SU-DHL-6 (cell line): ENCODE measurements around the gene SHMT1.

ENCODE experiments used
- H2AFZ ChIP-seq: fragments of 200-600 bp; sonication (generic); 2 replicates; pipeline ENCODE4 v1.6.1; 2014; ENCODE audit warnings: low read depth, mild to moderate bottlenecking, moderate library complexity, mixed read lengths, antibody characterized with exemption, low read length; ENCODE audit not compliant: severe bottlenecking
- H3F3A ChIP-seq: fragments of 200-600 bp; shearing (Covaris generic); 2 replicates; pipeline ENCODE4 v1.6.0; 2016; ENCODE audit warnings: antibody characterized with exemption, mild to moderate bottlenecking; ENCODE audit not compliant: insufficient read depth
- H3K27ac ChIP-seq: fragments of 200-600 bp; sonication (generic); 2 replicates; pipeline ENCODE4 v1.5.1; 2016; ENCODE audit warnings: low read depth, mild to moderate bottlenecking, low read length, moderate library complexity, mixed read lengths
- H3K27me3 ChIP-seq: fragments of 200-600 bp; sonication (generic), shearing (Covaris generic); 2 replicates; pipeline ENCODE4 v1.6.0; 2014; ENCODE audit warnings: mild to moderate bottlenecking, low read length
- H3K36me3 ChIP-seq: fragments of 200-600 bp; sonication (generic); 2 replicates; pipeline ENCODE4 v1.6.1; 2014; ENCODE audit warnings: mild to moderate bottlenecking, low read length, mixed read lengths
- H3K4me2 ChIP-seq: fragments of 300-600, 200-600 bp; shearing (Covaris generic), sonication (generic); 2 replicates; pipeline ENCODE4 v1.6.0; 2014; ENCODE audit warnings: low read length, low read depth, mild to moderate bottlenecking; ENCODE audit not compliant: poor library complexity, severe bottlenecking
- H3K4me3 ChIP-seq: fragments of 200-600 bp; sonication (generic); 2 replicates; pipeline ENCODE4 v1.5.1; 2014; ENCODE audit warnings: antibody characterized with exemption, low read length, mild to moderate bottlenecking, mixed read lengths; ENCODE audit not compliant: insufficient read depth, poor library complexity, severe bottlenecking
- H3K79me2 ChIP-seq: fragments of 200-600 bp; sonication (generic); 2 replicates; pipeline ENCODE4 v1.6.1; 2014; ENCODE audit warnings: mild to moderate bottlenecking, low read length, moderate library complexity; ENCODE audit not compliant: insufficient read depth
- H3K9ac ChIP-seq: fragments of 200-600 bp; sonication (generic); 2 replicates; pipeline ENCODE4 v1.7.0; 2014; ENCODE audit warnings: mild to moderate bottlenecking, low read length
- H3K9me2 ChIP-seq: fragments of 200-600 bp; sonication (generic); replicated peaks from 2 replicates; pipeline ENCODE4 v1.6.1; 2014; ENCODE audit warnings: low read length; ENCODE audit not compliant: insufficient read depth
- H3K9me3 ChIP-seq: fragments of 200-600 bp; sonication (generic); 2 replicates; pipeline ENCODE4 v1.6.1; 2014; ENCODE audit warnings: low read length, mixed read lengths; ENCODE audit not compliant: insufficient read depth
- H4K20me1 ChIP-seq: fragments of 200-600 bp; sonication (generic); 2 replicates; pipeline ENCODE4 v1.6.1; 2014; ENCODE audit warnings: low read depth, mild to moderate bottlenecking, antibody characterized with exemption, low read length, moderate library complexity, mixed read lengths
- EZH2phosphoT487 ChIP-seq: fragments of 200-600 bp; sonication (generic), shearing (Covaris generic); conservative IDR thresholded peaks from 2 replicates; pipeline ENCODE4 v1.6.1; 2018; ENCODE audit warnings: mild to moderate bottlenecking, antibody characterized with exemption, low read length, moderate library complexity, mixed read lengths
- TF ChIP-seq, protein P1 (sequence below): fragments of 200-600 bp; sonication (generic); IDR thresholded peaks from one replicate; pipeline ENCODE4 v1.5.1; 2017; ENCODE audit warnings: antibody characterized with exemption, mild to moderate bottlenecking, low read length, moderate library complexity; ENCODE audit not compliant: insufficient read depth, poor library complexity, severe bottlenecking

SHMT1 gene

DNA sequence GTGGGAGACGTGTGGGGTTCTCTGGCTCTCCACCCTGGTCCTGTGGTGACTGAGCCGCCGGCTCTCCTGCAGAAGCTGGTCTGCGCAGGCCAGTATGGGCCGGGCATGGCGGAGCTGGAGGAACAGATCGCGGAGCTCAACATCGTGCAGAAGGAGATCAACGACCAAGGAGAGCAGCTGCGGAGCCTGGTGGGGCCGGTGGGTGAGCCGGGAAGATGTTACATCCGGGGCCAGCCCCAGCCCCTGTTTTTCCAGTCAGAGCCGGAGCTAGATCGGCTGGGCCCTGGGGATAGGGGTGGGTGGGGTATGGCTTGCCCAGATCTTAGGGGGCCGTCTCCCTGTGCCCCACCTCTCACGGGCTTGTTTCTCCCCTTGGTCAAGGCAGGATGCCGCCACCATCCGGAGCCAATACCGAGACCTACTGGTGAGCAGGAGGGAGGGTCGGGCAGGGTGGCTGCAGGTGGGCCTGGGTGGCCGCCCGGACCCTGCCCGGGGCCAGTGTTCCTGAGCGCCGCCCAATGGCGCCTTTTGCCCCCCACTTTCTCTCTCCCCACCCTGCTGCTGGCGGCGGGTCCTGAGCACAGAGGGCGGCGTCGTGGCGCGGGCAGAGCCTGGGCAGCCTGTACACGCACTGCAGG, 19.2 kb upstream of the SHMT1 start:
- Histone ChIP-seq H3K27ac (no peak overlapping the region), H3K36me3 (no peaks in the 10 kb centered on the region), H3F3A (no peaks in the 10 kb centered on the region), H3K4me3 (no peak overlapping the region), H3K9me2 (no peaks in the 10 kb centered on the region), H3K9me3 (no peaks in the 10 kb centered on the region), H3K9ac (no peak overlapping the region), H3K4me2 (no peak overlapping the region), H2AFZ (no peak overlapping the region), H3K27me3 (no peaks in the 10 kb centered on the region), H4K20me1 (no peaks in the 10 kb centered on the region), H3K79me2 (no peaks in the 10 kb centered on the region)
- no peak for TF ChIP-seq EZH2phosphoT487
- TF ChIP-seq, protein P1, sequence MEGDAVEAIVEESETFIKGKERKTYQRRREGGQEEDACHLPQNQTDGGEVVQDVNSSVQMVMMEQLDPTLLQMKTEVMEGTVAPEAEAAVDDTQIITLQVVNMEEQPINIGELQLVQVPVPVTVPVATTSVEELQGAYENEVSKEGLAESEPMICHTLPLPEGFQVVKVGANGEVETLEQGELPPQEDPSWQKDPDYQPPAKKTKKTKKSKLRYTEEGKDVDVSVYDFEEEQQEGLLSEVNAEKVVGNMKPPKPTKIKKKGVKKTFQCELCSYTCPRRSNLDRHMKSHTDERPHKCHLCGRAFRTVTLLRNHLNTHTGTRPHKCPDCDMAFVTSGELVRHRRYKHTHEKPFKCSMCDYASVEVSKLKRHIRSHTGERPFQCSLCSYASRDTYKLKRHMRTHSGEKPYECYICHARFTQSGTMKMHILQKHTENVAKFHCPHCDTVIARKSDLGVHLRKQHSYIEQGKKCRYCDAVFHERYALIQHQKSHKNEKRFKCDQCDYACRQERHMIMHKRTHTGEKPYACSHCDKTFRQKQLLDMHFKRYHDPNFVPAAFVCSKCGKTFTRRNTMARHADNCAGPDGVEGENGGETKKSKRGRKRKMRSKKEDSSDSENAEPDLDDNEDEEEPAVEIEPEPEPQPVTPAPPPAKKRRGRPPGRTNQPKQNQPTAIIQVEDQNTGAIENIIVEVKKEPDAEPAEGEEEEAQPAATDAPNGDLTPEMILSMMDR, result no peak

DNA sequence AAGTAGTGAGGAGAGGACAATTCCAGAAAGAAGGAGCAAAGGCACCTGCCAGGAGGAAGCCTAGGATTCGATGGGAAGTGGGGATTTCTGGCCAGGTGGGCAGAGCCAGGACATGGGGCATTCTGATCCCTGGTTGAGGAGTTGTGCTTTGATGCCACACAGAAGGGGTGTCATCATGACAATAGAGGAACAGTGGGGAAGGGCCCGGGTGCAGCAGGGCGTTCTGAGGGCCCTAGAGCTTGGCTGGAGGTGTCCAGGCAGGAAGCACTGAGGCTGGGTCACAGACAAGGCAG, 18.5 kb upstream of the SHMT1 start:
- Histone ChIP-seq H3K9ac (no peak overlapping the region), H3K79me2 (no peaks in the 10 kb centered on the region), H3K9me2 (no peaks in the 10 kb centered on the region), H3K9me3 (no peaks in the 10 kb centered on the region), H3K27me3 (no peaks in the 10 kb centered on the region), H3K27ac (no peak overlapping the region), H3F3A (no peaks in the 10 kb centered on the region), H3K36me3 (no peaks in the 10 kb centered on the region), H4K20me1 (no peaks in the 10 kb centered on the region), H2AFZ (no peak overlapping the region), H3K4me3 (no peak overlapping the region), H3K4me2 (no peak overlapping the region)
- TF ChIP-seq, protein P1, result no peak
- TF ChIP-seq EZH2phosphoT487, result no peak

DNA sequence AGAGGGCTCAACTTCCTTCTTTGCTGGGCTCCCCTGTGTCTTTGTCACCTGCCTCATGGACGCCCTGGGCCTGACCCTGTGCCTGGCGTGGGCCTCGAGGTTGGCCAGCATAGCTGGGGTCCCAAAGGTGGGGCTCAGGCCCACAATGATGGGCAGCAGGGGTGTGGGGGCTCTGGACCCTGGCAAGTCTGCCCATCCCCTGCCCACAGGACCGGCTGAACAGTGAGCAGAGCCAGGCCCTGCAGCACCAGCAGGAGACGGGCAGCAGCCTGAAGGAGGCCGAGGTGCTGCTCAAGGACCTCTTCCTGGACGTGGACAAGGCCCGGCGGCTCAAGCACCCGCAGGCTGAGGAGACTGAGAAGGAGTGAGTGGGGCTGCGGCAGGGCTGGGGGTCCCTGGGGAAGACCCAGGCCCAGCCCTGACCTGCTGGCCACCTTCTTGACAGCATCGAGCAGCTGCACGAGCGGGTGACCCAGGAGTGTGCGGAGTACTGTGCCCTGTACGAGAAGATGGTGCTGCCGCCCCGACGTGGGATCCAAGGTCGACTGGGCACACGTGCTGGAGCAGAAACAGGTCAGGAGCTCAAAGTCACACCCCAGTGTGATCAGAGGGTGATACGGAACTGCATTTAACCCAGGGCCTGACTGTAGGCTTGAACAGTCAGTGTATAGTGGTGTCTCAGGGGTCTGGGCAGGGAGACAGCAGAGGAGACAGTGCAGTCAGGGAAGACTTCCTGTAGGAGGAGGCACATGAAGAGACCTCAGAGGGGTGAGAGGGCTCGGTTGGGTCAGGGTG, 18.0 kb upstream of the SHMT1 start:
- H3K36me3 ChIP-seq, result no peaks in the 10 kb centered on the region
- H3K9me2 ChIP-seq, result no peaks in the 10 kb centered on the region
- TF ChIP-seq EZH2phosphoT487, result no peak
- TF ChIP-seq, protein P1, result no peak
- no peaks in the 10 kb centered on the region for H3K27me3 ChIP-seq
- H3K79me2 ChIP-seq, result no peaks in the 10 kb centered on the region
- H3K27ac ChIP-seq, result no peak overlapping the region
- H3F3A ChIP-seq, result no peaks in the 10 kb centered on the region
- no peak overlapping the region for H3K4me2 ChIP-seq
- no peak overlapping the region for H3K4me3 ChIP-seq
- H3K9me3 ChIP-seq, result no peaks in the 10 kb centered on the region
- no peaks in the 10 kb centered on the region for H4K20me1 ChIP-seq
- H3K9ac ChIP-seq, result no peak overlapping the region
- H2AFZ ChIP-seq, result no peak overlapping the region
